Neuronal stem cell (in vitro differentiated cells): ENCODE data around the gene C15orf39.

Experiments used
- DNase-seq: peaks from one replicate; pipeline ENCODE4 v3.0.0-alpha.2; 2013; ENCODE audit warnings: low spot score
- H2AFZ ChIP-seq: one replicate; pipeline ENCODE4 v1.6.1; 2013; ENCODE audit warnings: mild to moderate bottlenecking, low read length, inconsistent platforms
- H2AK5ac ChIP-seq: 2 replicates; pipeline ENCODE4 v1.6.1; 2013; ENCODE audit warnings: low read depth, mild to moderate bottlenecking, inconsistent platforms, low read length, moderate library complexity, mixed read lengths
- H2BK120ac ChIP-seq: 2 replicates; pipeline ENCODE4 v1.6.1; 2013; ENCODE audit warnings: low read depth, mild to moderate bottlenecking, inconsistent platforms, low read length, moderate library complexity, mixed read lengths
- H2BK12ac ChIP-seq: one replicate; pipeline ENCODE4 v1.6.1; 2013; ENCODE audit warnings: low read length, inconsistent platforms
- H2BK15ac ChIP-seq: 2 replicates; pipeline ENCODE4 v1.6.1; 2013; ENCODE audit warnings: mild to moderate bottlenecking, low read length, inconsistent platforms, mixed read lengths
- H2BK5ac ChIP-seq: one replicate; pipeline ENCODE4 v1.6.1; 2013; ENCODE audit warnings: inconsistent platforms, mild to moderate bottlenecking, low read length, moderate library complexity
- H3K14ac ChIP-seq: one replicate; pipeline ENCODE4 v1.6.1; 2013; ENCODE audit warnings: low read length, inconsistent platforms
- H3K18ac ChIP-seq: 2 replicates; pipeline ENCODE4 v1.6.1; 2013; ENCODE audit warnings: low read length, inconsistent platforms
- H3K23ac ChIP-seq: 2 replicates; pipeline ENCODE4 v1.6.1; 2013; ENCODE audit warnings: low read depth, mild to moderate bottlenecking, mixed read lengths, low read length, inconsistent platforms; ENCODE audit not compliant: poor library complexity
- H3K27ac ChIP-seq: replicated peaks from 3 replicates; pipeline ENCODE4 v1.5.1; 2013; ENCODE audit warnings: low read length, inconsistent platforms
- H3K27me3 ChIP-seq, 3 experiments: 2 replicates each; pipeline ENCODE4 v1.6.1; 2013; ENCODE audit warnings: low read length in 3 of 3, mild to moderate bottlenecking in 2 of 3, inconsistent platforms in 1 of 3, low read depth in 1 of 3, mixed read lengths in 1 of 3, moderate library complexity in 1 of 3; ENCODE audit not compliant: control insufficient read depth in 3 of 3, insufficient read depth in 3 of 3
- H3K36me3 ChIP-seq, 2 donors: replicated peaks in 1 of 2; 2 replicates each; pipeline ENCODE4 v1.6.1; 2013; ENCODE audit warnings: low read length in 2 of 2; ENCODE audit not compliant: control insufficient read depth in 2 of 2, insufficient read depth in 2 of 2
- H3K4ac ChIP-seq: 2 replicates; pipeline ENCODE4 v1.6.1; 2013; ENCODE audit warnings: inconsistent platforms, mild to moderate bottlenecking, low read length, moderate library complexity
- H3K4me1 ChIP-seq, 2 donors: 1 replicate in 1 of 2; 2 replicates in 1 of 2; pipeline ENCODE4 v1.6.1; 2013; ENCODE audit warnings: low read length in 2 of 2, low read depth in 1 of 2; ENCODE audit not compliant: control insufficient read depth in 2 of 2, insufficient read depth in 1 of 2
- H3K4me2 ChIP-seq: one replicate; pipeline ENCODE4 v1.6.1; 2013; ENCODE audit warnings: mild to moderate bottlenecking, low read length, inconsistent platforms; ENCODE audit not compliant: insufficient read depth, poor library complexity, severe bottlenecking
- H3K4me3 ChIP-seq, 2 donors: 2 replicates each; pipeline ENCODE4 v1.5.1; 2013; ENCODE audit warnings: low read length in 2 of 2, mild to moderate bottlenecking in 2 of 2, inconsistent platforms in 1 of 2, moderate library complexity in 1 of 2
- H3K79me1 ChIP-seq: one replicate; pipeline ENCODE4 v1.6.1; 2013; ENCODE audit warnings: low read depth, mild to moderate bottlenecking, inconsistent platforms, low read length, moderate library complexity
- H3K9ac ChIP-seq: one replicate; pipeline ENCODE4 v1.6.1; 2013; ENCODE audit warnings: mild to moderate bottlenecking, low read depth, low read length, inconsistent platforms; ENCODE audit not compliant: poor library complexity
- H3K9me3 ChIP-seq, 2 donors: replicated peaks in 1 of 2; 2 replicates each; pipeline versions ENCODE3 to v1.6.1; 2013; ENCODE audit warnings: low read length in 2 of 2, mild to moderate bottlenecking in 2 of 2, inconsistent platforms in 1 of 2, low read depth in 1 of 2, mixed read lengths in 1 of 2, moderate library complexity in 1 of 2; ENCODE audit not compliant: control insufficient read depth in 2 of 2, insufficient read depth in 1 of 2
- H4K8ac ChIP-seq: one replicate; pipeline ENCODE4 v1.6.1; 2013; ENCODE audit warnings: low read depth, mild to moderate bottlenecking, inconsistent platforms, low read length, moderate library complexity
- H4K91ac ChIP-seq: one replicate; pipeline ENCODE4 v1.6.1; 2013; ENCODE audit warnings: low read length, low read depth, mild to moderate bottlenecking, inconsistent platforms; ENCODE audit not compliant: poor library complexity
- WGBS, 2 donors: extraction: QIAGEN DNeasy Blood & Tissue Kit; methylation state at CpG; one replicate each; pipeline ENCODE4 v1.1.7; 2013; ENCODE audit warnings: missing lambda C conversion rate in 2 of 2, mixed read lengths in 1 of 2; ENCODE audit not compliant: insufficient read length in 2 of 2, insufficient replicate concordance in 1 of 2; ENCODE audit errors: extremely low coverage in 2 of 2; 5-methylcytosine and 5-hydroxymethylcytosine counted together

C15orf39 gene

GRCh38 chr15:75198560-75199356 is 2.9 kb upstream of the C15orf39 start:
- peaks cover 0 to 50% (median 35%) of the 10 kb centered on the region in 3 experiments for H3K27me3 ChIP-seq
- H3K9me3 ChIP-seq, result no peaks in the 10 kb centered on the region
- no peak overlapping the region for H3K4me2 ChIP-seq
- no peak overlapping the region for H3K4ac ChIP-seq
- no peak overlapping the region for H3K23ac ChIP-seq
- peaks cover 5% of the 10 kb centered on the region for H3K79me1 ChIP-seq
- no peak overlapping the region for H3K9ac ChIP-seq
- no peak overlapping the region for H3K27ac ChIP-seq
- no peak overlapping the region for H3K4me3 ChIP-seq
- no peak overlapping the region for H2BK120ac ChIP-seq
- H2BK5ac ChIP-seq, result no peak overlapping the region
- DNase-seq, result no peak
- peaks cover 25 to 29% of the 10 kb centered on the region in 2 donors for H3K4me1 ChIP-seq
- H3K18ac ChIP-seq, result peak overlapping the region; percentile 9
- peak overlapping the region; percentile 59 for H2AFZ ChIP-seq
- no peak overlapping the region for H4K8ac ChIP-seq
- no CpG with 5 or more reads among the region's 3 CpGs for WGBS, 2 donors
- no peak overlapping the region for H2BK15ac ChIP-seq
- no peak overlapping the region for H2BK12ac ChIP-seq
- H4K91ac ChIP-seq, result no peak overlapping the region
- H3K36me3 ChIP-seq, result no peaks in the 10 kb centered on the region
- no peak overlapping the region for H3K14ac ChIP-seq
- H2AK5ac ChIP-seq, result peak overlapping the region; percentile 68

DNA sequence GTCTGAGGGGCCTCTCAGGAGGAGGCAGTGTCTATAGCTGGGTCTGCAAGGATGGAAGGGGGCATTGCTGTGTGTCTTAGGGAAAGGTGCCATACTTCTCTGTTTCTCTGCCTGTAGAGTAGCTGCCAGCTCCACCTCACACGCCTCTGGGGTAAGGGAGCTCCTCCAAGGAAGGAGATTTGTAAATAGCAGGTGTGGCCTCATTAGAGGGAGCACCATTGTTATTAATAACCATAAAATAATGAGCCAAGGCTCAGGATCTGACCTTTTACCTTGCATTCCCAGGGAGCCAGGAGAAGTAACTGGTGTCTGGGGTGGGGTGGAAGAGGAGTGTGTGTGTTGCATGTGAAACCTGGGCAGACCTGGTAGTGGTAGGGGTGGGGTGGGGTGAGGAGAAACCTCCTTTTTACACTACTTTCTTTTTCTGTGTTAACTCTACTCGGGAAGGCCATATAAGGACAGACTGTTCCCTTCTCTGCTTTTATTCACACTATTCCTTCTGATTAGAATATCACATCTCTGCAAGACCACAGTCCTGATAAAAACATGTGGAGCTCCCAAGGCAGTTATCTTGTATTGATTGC is 2.2 kb upstream of the C15orf39 start:
- Histone ChIP-seq H2BK15ac (no peak overlapping the region), H3K4ac (no peak overlapping the region), H4K91ac (no peak overlapping the region), H3K23ac (no peak overlapping the region), H3K36me3 (no peaks in the 10 kb centered on the region), H3K9ac (no peak overlapping the region), H3K4me2 (no peak overlapping the region), H3K27ac (no peak overlapping the region), H3K4me3 (no peak overlapping the region), H3K27me3 (peaks cover 0 to 45% (median 34%) of the 10 kb centered on the region in 3 experiments), H3K9me3 (no peaks in the 10 kb centered on the region), H2BK5ac (no peak overlapping the region), H3K14ac (no peak overlapping the region), H2BK120ac (no peak overlapping the region), H2AK5ac (no peak overlapping the region), H2AFZ (no peak overlapping the region), H3K18ac (no peak overlapping the region), H2BK12ac (no peak overlapping the region), H3K4me1 (peaks cover 25 to 29% of the 10 kb centered on the region in 2 donors), H3K79me1 (peaks cover 8% of the 10 kb centered on the region), H4K8ac (no peak overlapping the region)
- DNase-seq, result no peak
- WGBS, 2 donors, result no CpG with 5 or more reads among the region's 2 CpGs

DNA sequence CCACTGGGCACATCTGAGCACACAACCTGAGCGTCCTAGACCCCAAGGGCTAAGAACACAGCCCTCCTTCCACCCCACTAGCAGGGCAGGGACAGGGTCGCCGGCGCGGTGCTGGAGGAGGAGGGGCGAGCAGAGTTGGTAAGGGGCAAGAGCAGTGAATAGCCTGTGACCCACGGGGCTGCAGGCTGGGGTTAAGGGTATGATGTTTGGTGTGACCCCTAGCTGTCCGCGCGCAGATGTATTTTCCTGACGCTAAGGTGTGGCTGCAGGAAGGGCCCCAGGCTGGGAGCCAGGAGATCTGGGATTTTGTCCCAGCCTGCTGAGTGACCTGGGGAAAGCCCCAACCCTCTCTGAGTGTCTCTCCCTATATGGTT is 1.3 kb upstream of the C15orf39 start:
- Histone ChIP-seq H2BK12ac (no peak overlapping the region), H3K4me3 (no peak overlapping the region), H3K23ac (peak overlapping the region; percentile 16), H3K79me1 (peaks cover 8% of the 10 kb centered on the region), H2AFZ (peak overlapping the region; percentile 13), H3K9ac (no peak overlapping the region), H2AK5ac (no peak overlapping the region), H3K4me2 (no peak overlapping the region), H3K27ac (no peak overlapping the region), H4K91ac (no peak overlapping the region), H3K9me3 (no peaks in the 10 kb centered on the region), H2BK15ac (peak overlapping the region; percentile 6), H2BK5ac (no peak overlapping the region), H3K36me3 (no peaks in the 10 kb centered on the region), H4K8ac (no peak overlapping the region), H3K14ac (no peak overlapping the region), H3K18ac (no peak overlapping the region), H3K4ac (no peak overlapping the region), H2BK120ac (no peak overlapping the region), H3K27me3 (peaks cover 0 to 39% (median 33%) of the 10 kb centered on the region in 3 experiments), H3K4me1 (peaks cover 23 to 26% of the 10 kb centered on the region in 2 donors)
- no peak for DNase-seq
- no CpG with 5 or more reads among the region's 11 CpGs for WGBS, 2 donors
